HuH-7.5 (cell line): ENCODE measurements around the gene YEATS4.

ENCODE experiments used
- DNase-seq: peaks from one replicate; pipeline ENCODE4 v3.0.0; 2011; ENCODE audit warnings: low spot score

The YEATS4 gene

DNA sequence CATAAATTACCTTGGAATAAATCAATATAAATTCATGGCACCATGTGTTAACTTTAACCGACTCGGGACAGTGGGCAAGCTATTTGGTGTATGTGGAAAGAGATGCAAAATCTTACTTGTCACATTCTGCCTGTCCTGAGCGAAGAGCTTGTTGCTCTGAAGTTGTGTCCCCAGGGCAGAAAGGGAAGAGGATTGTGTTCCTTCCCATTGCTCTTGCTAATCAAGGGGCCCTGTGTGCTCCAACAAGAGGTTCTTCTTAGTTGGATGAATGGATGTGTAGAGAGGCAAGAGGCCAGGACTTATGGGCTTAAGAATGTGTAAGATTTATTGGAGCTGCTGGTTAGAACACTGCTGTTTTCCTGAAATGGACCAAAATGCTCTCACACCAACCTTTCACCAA lies 74.1 kb downstream of the YEATS4 start:
- no peak for DNase-seq

DNA sequence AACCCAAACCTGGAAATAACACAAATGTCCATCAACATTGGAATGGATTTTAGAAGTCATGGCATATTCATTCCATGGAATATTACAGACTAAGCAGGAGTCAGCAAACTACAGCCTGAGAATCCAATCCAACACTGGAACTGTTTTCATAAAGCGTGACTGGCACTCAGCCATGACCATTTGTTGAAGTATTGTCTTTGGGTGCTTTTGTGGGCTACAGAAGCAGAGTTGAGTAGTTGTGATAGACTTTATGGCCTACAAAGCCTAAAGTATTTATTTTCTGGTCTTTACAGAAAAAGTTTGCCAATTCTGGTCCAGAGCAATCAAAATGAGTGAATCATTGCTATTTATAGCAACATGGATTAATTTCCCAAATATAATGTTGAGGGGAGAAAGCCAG lies 76.1 kb downstream of the YEATS4 start:
- no peak for DNase-seq

DNA sequence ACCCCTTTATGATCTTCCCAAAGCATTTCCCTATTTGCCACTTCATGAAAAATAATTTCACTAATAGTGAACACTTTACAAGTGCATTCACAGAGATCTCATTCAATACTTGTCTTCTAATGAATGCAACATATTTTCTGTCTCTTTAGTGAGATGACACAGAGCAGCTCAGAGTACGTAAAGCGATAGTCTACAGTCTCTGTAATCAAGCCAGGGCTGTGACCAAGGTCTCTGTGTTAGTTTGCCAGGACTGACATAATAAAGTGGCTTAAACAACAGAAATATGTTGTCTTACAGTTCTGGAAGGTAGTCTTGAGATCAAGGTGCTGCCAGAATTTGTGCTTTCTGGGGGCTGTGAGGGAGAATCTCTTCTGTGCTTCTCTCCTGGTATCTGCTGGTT lies 77.5 kb downstream of the YEATS4 start:
- DNase-seq = no peak

DNA sequence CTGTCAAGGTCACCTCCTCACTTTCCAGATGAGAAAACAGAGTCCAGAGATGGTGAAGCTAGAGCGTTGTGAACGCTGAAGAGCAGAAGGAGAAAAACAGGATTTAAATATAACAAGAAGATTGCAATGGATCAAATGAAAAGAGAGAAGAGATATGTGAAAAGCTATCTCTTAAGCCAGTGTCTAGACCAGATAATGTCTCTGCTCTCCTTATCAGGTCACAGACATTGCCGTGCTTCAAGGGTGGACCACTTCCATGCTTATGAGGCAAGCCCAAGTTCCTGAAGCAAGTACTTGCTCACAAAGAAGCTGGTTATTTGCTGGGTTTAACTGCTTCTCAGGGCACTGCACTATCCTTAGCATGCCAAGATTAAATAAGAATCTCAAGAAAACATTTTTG lies 79.0 kb downstream of the YEATS4 start:
- DNase-seq = no peak

DNA sequence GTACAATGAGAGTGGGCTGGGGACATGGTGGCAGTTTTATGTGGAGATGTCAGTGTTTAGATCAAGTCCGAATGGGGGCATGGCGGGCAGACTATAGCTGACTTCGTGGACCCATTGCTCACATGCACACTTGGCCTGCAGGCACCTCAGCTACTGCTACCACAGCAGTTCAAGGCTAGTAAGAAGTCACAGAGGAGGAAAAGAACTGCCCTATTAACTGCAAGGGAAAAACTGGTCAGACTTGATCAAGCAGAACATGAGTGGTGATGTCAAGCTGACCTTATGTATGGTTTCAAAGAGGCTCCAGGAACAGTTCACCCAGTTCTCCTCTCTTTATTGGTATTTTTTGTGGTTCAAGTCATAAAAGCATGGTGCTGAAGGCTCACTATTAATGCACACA lies 80.5 kb downstream of the YEATS4 start:
- DNase-seq = no peak
